Measurements from ENCODE around the gene FMN2. TPM values are rescaled to one million over a fixed set of nuclear protein-coding genes. Genes with fewer than 3 reads are reported as not detected.
A peak's percentile ranks its signal among the peaks of the same experiment; 100 is the strongest.

Gene FMN2
- total and polyA plus RNA-seq, 2 donors (not counting 1 experiment from before 2014, with no cell fraction given): 8.0 to 13.7 TPM

- H3K4me3 ChIP-seq (replicated peaks in 1 of 4; ENCODE audit: control extremely low read depth in 1 of 4, insufficient read depth in 1 of 4, low read depth in 3 of 4, low read length in 4 of 4): no peak overlapping the region
- no peak overlapping the region for H2AFZ ChIP-seq (ENCODE audit: low read length)
- no peak overlapping the region for H3K4me2 ChIP-seq (ENCODE audit: extremely low read depth, insufficient read depth, low read length)
- no peaks in the 10 kb centered on the region for H3K9me3 ChIP-seq (ENCODE audit: control insufficient read depth, insufficient read depth, low read depth, low read length)
- no peaks in the 10 kb centered on the region for H3K36me3 ChIP-seq (ENCODE audit: control insufficient read depth, insufficient read depth, low read length)
- DNase-seq (ENCODE audit: low read depth in 2 of 2): peak; percentile 28 to 31
- H3K27me3 ChIP-seq (ENCODE audit: control insufficient read depth, insufficient read depth, low read length): no peaks in the 10 kb centered on the region
- no peaks in the 10 kb centered on the region for H4K20me1 ChIP-seq (ENCODE audit: control insufficient read depth, extremely low read depth, insufficient read depth, low read length)
- no peaks in the 10 kb centered on the region for H3K4me1 ChIP-seq (ENCODE audit: control insufficient read depth, extremely low read depth, insufficient read depth, low read length)
- no peak overlapping the region for H3K9ac ChIP-seq (ENCODE audit: insufficient read depth, low read length)
- no peak for TF ChIP-seq EZH2 (IDR thresholded peaks at IDR 0.05; ENCODE audit: low read length, missing control alignments)
- TF ChIP-seq, protein P1, sequence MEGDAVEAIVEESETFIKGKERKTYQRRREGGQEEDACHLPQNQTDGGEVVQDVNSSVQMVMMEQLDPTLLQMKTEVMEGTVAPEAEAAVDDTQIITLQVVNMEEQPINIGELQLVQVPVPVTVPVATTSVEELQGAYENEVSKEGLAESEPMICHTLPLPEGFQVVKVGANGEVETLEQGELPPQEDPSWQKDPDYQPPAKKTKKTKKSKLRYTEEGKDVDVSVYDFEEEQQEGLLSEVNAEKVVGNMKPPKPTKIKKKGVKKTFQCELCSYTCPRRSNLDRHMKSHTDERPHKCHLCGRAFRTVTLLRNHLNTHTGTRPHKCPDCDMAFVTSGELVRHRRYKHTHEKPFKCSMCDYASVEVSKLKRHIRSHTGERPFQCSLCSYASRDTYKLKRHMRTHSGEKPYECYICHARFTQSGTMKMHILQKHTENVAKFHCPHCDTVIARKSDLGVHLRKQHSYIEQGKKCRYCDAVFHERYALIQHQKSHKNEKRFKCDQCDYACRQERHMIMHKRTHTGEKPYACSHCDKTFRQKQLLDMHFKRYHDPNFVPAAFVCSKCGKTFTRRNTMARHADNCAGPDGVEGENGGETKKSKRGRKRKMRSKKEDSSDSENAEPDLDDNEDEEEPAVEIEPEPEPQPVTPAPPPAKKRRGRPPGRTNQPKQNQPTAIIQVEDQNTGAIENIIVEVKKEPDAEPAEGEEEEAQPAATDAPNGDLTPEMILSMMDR (conservative IDR thresholded peaks at IDR 0.05 in 1 of 2, IDR thresholded peaks at IDR 0.05 in 1 of 2; ENCODE audit: low read depth in 1 of 2, low read length in 2 of 2): peak; percentile 24 to 47
- H3K27ac ChIP-seq (ENCODE audit: insufficient read depth, low read length): no peak overlapping the region
- H3K79me2 ChIP-seq (ENCODE audit: control insufficient read depth, insufficient read depth, low read length): no peaks in the 10 kb centered on the region
Observed at GRCh38 chr1:240169188-240169587, 77.5 kb downstream of the FMN2 start.

DNA sequence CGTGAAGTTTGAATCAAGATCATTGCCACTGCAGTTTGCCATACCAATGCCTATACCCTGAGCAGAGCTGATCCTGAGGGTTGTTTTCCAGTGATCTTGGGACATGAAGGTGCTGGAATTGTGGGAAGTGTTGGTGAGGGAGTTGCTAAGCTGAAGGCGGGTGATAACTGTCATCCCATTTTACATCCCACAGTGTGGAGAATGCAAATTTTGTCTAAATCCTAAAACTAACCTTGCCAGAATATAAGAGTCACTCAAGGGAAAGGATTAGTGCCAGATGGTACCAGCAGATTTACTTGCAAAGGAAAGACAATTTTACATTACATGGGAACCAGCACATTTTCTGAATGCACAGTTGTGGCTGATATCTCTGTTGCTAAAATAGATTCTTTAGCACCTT, 78.6 kb downstream of the FMN2 start:
- TF ChIP-seq EZH2 (IDR thresholded peaks at IDR 0.05; ENCODE audit: low read length, missing control alignments): no peak
- TF ChIP-seq, protein P1 (conservative IDR thresholded peaks at IDR 0.05 in 1 of 2, IDR thresholded peaks at IDR 0.05 in 1 of 2; ENCODE audit: low read depth in 1 of 2, low read length in 2 of 2): no peak
- no peak overlapping the region for H3K27ac ChIP-seq (ENCODE audit: insufficient read depth, low read length)
- H3K9me3 ChIP-seq (ENCODE audit: control insufficient read depth, insufficient read depth, low read depth, low read length): no peaks in the 10 kb centered on the region
- no peak overlapping the region for H3K4me2 ChIP-seq (ENCODE audit: extremely low read depth, insufficient read depth, low read length)
- no peak overlapping the region for H2AFZ ChIP-seq (ENCODE audit: low read length)
- H3K4me3 ChIP-seq (replicated peaks in 1 of 4; ENCODE audit: control extremely low read depth in 1 of 4, insufficient read depth in 1 of 4, low read depth in 3 of 4, low read length in 4 of 4): no peak overlapping the region
- no peaks in the 10 kb centered on the region for H3K79me2 ChIP-seq (ENCODE audit: control insufficient read depth, insufficient read depth, low read length)
- no peaks in the 10 kb centered on the region for H3K36me3 ChIP-seq (ENCODE audit: control insufficient read depth, insufficient read depth, low read length)
- H3K4me1 ChIP-seq (ENCODE audit: control insufficient read depth, extremely low read depth, insufficient read depth, low read length): no peaks in the 10 kb centered on the region
- no peaks in the 10 kb centered on the region for H4K20me1 ChIP-seq (ENCODE audit: control insufficient read depth, extremely low read depth, insufficient read depth, low read length)
- no peak overlapping the region for H3K9ac ChIP-seq (ENCODE audit: insufficient read depth, low read length)
- no peak for DNase-seq (ENCODE audit: low read depth in 2 of 2)
- no peaks in the 10 kb centered on the region for H3K27me3 ChIP-seq (ENCODE audit: control insufficient read depth, insufficient read depth, low read length)

- Histone ChIP-seq H3K4me3 (replicated peaks in 1 of 4; ENCODE audit: control extremely low read depth in 1 of 4, insufficient read depth in 1 of 4, low read depth in 3 of 4, low read length in 4 of 4) (no peak overlapping the region), H3K4me1 (ENCODE audit: control insufficient read depth, extremely low read depth, insufficient read depth, low read length) (no peaks in the 10 kb centered on the region), H3K79me2 (ENCODE audit: control insufficient read depth, insufficient read depth, low read length) (no peaks in the 10 kb centered on the region), H3K27ac (ENCODE audit: insufficient read depth, low read length) (no peak overlapping the region), H3K9ac (ENCODE audit: insufficient read depth, low read length) (no peak overlapping the region), H4K20me1 (ENCODE audit: control insufficient read depth, extremely low read depth, insufficient read depth, low read length) (no peaks in the 10 kb centered on the region), H3K4me2 (ENCODE audit: extremely low read depth, insufficient read depth, low read length) (no peak overlapping the region), H3K36me3 (ENCODE audit: control insufficient read depth, insufficient read depth, low read length) (no peaks in the 10 kb centered on the region), H3K27me3 (ENCODE audit: control insufficient read depth, insufficient read depth, low read length) (no peaks in the 10 kb centered on the region), H2AFZ (ENCODE audit: low read length) (no peak overlapping the region), H3K9me3 (ENCODE audit: control insufficient read depth, insufficient read depth, low read depth, low read length) (no peaks in the 10 kb centered on the region)
- DNase-seq (ENCODE audit: low read depth in 2 of 2): no peak
- TF ChIP-seq, protein P1 (conservative IDR thresholded peaks at IDR 0.05 in 1 of 2, IDR thresholded peaks at IDR 0.05 in 1 of 2; ENCODE audit: low read depth in 1 of 2, low read length in 2 of 2): no peak
- TF ChIP-seq EZH2 (IDR thresholded peaks at IDR 0.05; ENCODE audit: low read length, missing control alignments): no peak
Observed at GRCh38 chr1:240170806-240171205, 79.1 kb downstream of the FMN2 start.
